Measurements from ENCODE around the gene E2F2. TPM values are rescaled to one million over a fixed set of nuclear protein-coding genes. Genes with fewer than 3 reads are reported as not detected.

The E2F2 gene
- total and polyA plus RNA-seq, 2 experiments from 2014 or later = 0.51 to 1.2 TPM

GRCh38 chr1:23462766-23463165 is 68.3 kb downstream of the E2F2 start:
- H3K4me2 ChIP-seq (ENCODE audit: unreplicated experiment) = no peak overlapping the region
- 82 to 87% methylated on average over 2 of the region's 2 CpGs for WGBS, 2 experiments (ENCODE audit: low coverage in 1 of 2, low lambda C conversion rate in 2 of 2, missing lambda C conversion rate in 2 of 2)
- H3F3A ChIP-seq (ENCODE audit: insufficient read depth) = peaks cover 6% of the 10 kb centered on the region; the same call in 1 of the 2 replicates
- H3K4me3 ChIP-seq = no peak overlapping the region
- H3K79me2 ChIP-seq (ENCODE audit: insufficient read depth) = peaks cover 20% of the 10 kb centered on the region
- H3K9me3 ChIP-seq (ENCODE audit: low read depth) = no peaks in the 10 kb centered on the region
- H3K4me1 ChIP-seq (ENCODE audit: insufficient read depth) = peaks cover 10% of the 10 kb centered on the region
- TF ChIP-seq EZH2 (IDR thresholded peaks at IDR 0.05; ENCODE audit: insufficient read depth, poor library complexity, severe bottlenecking) (no peak), EZH2phosphoT487 (IDR thresholded peaks at IDR 0.05; ENCODE audit: insufficient read depth, low read depth) (no peak)
- in situ Hi-C loops (cut with MboI) = no loop called here
- H3K27ac ChIP-seq = no peak overlapping the region
- DNase-seq = no peak
- no peaks in the 10 kb centered on the region for H3K36me3 ChIP-seq (ENCODE audit: low read depth)
- no peaks in the 10 kb centered on the region for H4K20me1 ChIP-seq (ENCODE audit: insufficient read depth)
- H2AFZ ChIP-seq = no peak overlapping the region
- no peak overlapping the region for H3K9ac ChIP-seq
- no peaks in the 10 kb centered on the region for H3K27me3 ChIP-seq (replicated peaks; ENCODE audit: insufficient read depth)
- H3K9me2 ChIP-seq (ENCODE audit: insufficient read depth) = no peaks in the 10 kb centered on the region

- H3K79me2 ChIP-seq (ENCODE audit: insufficient read depth) = peaks cover 5% of the 10 kb centered on the region; the same call in 1 of the 2 replicates
- no peaks in the 10 kb centered on the region for H3K27me3 ChIP-seq (replicated peaks; ENCODE audit: insufficient read depth)
- no peak for TF ChIP-seq EZH2phosphoT487 (IDR thresholded peaks at IDR 0.05; ENCODE audit: insufficient read depth, low read depth)
- no peak for TF ChIP-seq EZH2 (IDR thresholded peaks at IDR 0.05; ENCODE audit: insufficient read depth, poor library complexity, severe bottlenecking)
- no peak overlapping the region for H2AFZ ChIP-seq
- H3F3A ChIP-seq (ENCODE audit: insufficient read depth) = peaks cover 6% of the 10 kb centered on the region; the same call in 1 of the 2 replicates
- H3K9ac ChIP-seq = no peak overlapping the region
- no peaks in the 10 kb centered on the region for H3K36me3 ChIP-seq (ENCODE audit: low read depth)
- no peaks in the 10 kb centered on the region for H3K9me3 ChIP-seq (ENCODE audit: low read depth)
- H3K27ac ChIP-seq = no peak overlapping the region
- in situ Hi-C loops (cut with MboI) = no loop called here
- H4K20me1 ChIP-seq (ENCODE audit: insufficient read depth) = no peaks in the 10 kb centered on the region
- DNase-seq = no peak
- no peaks in the 10 kb centered on the region for H3K9me2 ChIP-seq (ENCODE audit: insufficient read depth)
- peaks cover 22% of the 10 kb centered on the region for H3K4me1 ChIP-seq (ENCODE audit: insufficient read depth)
- no peak overlapping the region for H3K4me2 ChIP-seq (ENCODE audit: unreplicated experiment)
- 81 to 85% methylated on average over 3 of the region's 3 CpGs for WGBS, 2 experiments (ENCODE audit: low coverage in 1 of 2, low lambda C conversion rate in 2 of 2, missing lambda C conversion rate in 2 of 2)
- H3K4me3 ChIP-seq = no peak overlapping the region
These were observed 70.0 kb downstream of the E2F2 start for GRCh38 chr1:23461050-23461449.

- DNase-seq = no peak
- Histone ChIP-seq H3K9ac (no peak overlapping the region), H3F3A (ENCODE audit: insufficient read depth) (peaks cover 6% of the 10 kb centered on the region; the same call in 1 of the 2 replicates), H3K9me2 (ENCODE audit: insufficient read depth) (no peaks in the 10 kb centered on the region), H3K4me3 (no peak overlapping the region), H2AFZ (no peak overlapping the region), H3K4me1 (ENCODE audit: insufficient read depth) (peaks cover 24% of the 10 kb centered on the region), H4K20me1 (ENCODE audit: insufficient read depth) (no peaks in the 10 kb centered on the region), H3K27me3 (replicated peaks; ENCODE audit: insufficient read depth) (no peaks in the 10 kb centered on the region), H3K27ac (no peak overlapping the region), H3K36me3 (ENCODE audit: low read depth) (no peaks in the 10 kb centered on the region), H3K9me3 (ENCODE audit: low read depth) (no peaks in the 10 kb centered on the region), H3K79me2 (ENCODE audit: insufficient read depth) (0 out of 2 replicates have a peak, but pooled peaks cover 3% of the 10 kb centered on the region), H3K4me2 (ENCODE audit: unreplicated experiment) (no peak overlapping the region)
- no peak for TF ChIP-seq EZH2phosphoT487 (IDR thresholded peaks at IDR 0.05; ENCODE audit: insufficient read depth, low read depth)
- no peak for TF ChIP-seq EZH2 (IDR thresholded peaks at IDR 0.05; ENCODE audit: insufficient read depth, poor library complexity, severe bottlenecking)
- WGBS, 2 experiments (ENCODE audit: low coverage in 1 of 2, low lambda C conversion rate in 2 of 2, missing lambda C conversion rate in 2 of 2) = 77 to 80% methylated on average over 4 of the region's 4 CpGs
- in situ Hi-C loops (cut with MboI) = no loop called here
These were observed 70.5 kb downstream of the E2F2 start for GRCh38 chr1:23460519-23460918.

- no peak for TF ChIP-seq EZH2 (IDR thresholded peaks at IDR 0.05; ENCODE audit: insufficient read depth, poor library complexity, severe bottlenecking)
- no peak for TF ChIP-seq EZH2phosphoT487 (IDR thresholded peaks at IDR 0.05; ENCODE audit: insufficient read depth, low read depth)
- in situ Hi-C loops (cut with MboI) = no loop called here
- WGBS, 2 experiments (ENCODE audit: low coverage in 1 of 2, low lambda C conversion rate in 2 of 2, missing lambda C conversion rate in 2 of 2) = 76 to 89% methylated on average over 2 of the region's 2 CpGs
These were observed 71.7 kb downstream of the E2F2 start for GRCh38 chr1:23459338-23459757.

More at GRCh38 chr1:23459338-23459757, 71.7 kb downstream of the E2F2 start:
- Histone ChIP-seq H3F3A (ENCODE audit: insufficient read depth) (peaks cover 6% of the 10 kb centered on the region; the same call in 1 of the 2 replicates), H3K4me3 (no peak overlapping the region), H2AFZ (no peak overlapping the region), H3K4me2 (ENCODE audit: unreplicated experiment) (no peak overlapping the region), H3K36me3 (ENCODE audit: low read depth) (0 out of 2 replicates have a peak, but pooled peaks cover 3% of the 10 kb centered on the region), H3K27ac (no peak overlapping the region), H3K27me3 (replicated peaks; ENCODE audit: insufficient read depth) (no peaks in the 10 kb centered on the region), H3K9me2 (ENCODE audit: insufficient read depth) (no peaks in the 10 kb centered on the region), H3K9me3 (ENCODE audit: low read depth) (no peaks in the 10 kb centered on the region), H3K9ac (no peak overlapping the region), H3K79me2 (ENCODE audit: insufficient read depth) (0 out of 2 replicates have a peak, but pooled peaks cover 3% of the 10 kb centered on the region), H4K20me1 (ENCODE audit: insufficient read depth) (no peaks in the 10 kb centered on the region), H3K4me1 (ENCODE audit: insufficient read depth) (peaks cover 24% of the 10 kb centered on the region)
- DNase-seq = no peak

Other genes starting within 250 kb of the E2F2 start
- 77.5 and 91.6 TPM in 2 replicates for gene HNRNPR, start 186.9 kb downstream of the E2F2 start, total RNA-seq (2014; rRNA removed; shearing (Covaris generic))
- gene HNRNPR, start 186.9 kb downstream of the E2F2 start, polyA plus RNA-seq (2016; fragmentation: Nextera tagmentation; extraction: Ambion mirVana) = 124 and 126 TPM in 2 replicates
- 14.0 and 16.2 TPM in 2 replicates for gene ZNF436, start 161.4 kb downstream of the E2F2 start, total RNA-seq (2014; rRNA removed; shearing (Covaris generic))
- gene ZNF436, start 161.4 kb downstream of the E2F2 start, polyA plus RNA-seq (2016; fragmentation: Nextera tagmentation; extraction: Ambion mirVana) = 8.1 and 9.4 TPM in 2 replicates
- gene TCEA3, start 106.5 kb downstream of the E2F2 start, total RNA-seq (2014; rRNA removed; shearing (Covaris generic)) = 9.2 and 16.3 TPM in 2 replicates
- gene TCEA3, start 106.5 kb downstream of the E2F2 start, polyA plus RNA-seq (2016; fragmentation: Nextera tagmentation; extraction: Ambion mirVana) = 21.3 and 23.2 TPM in 2 replicates
- gene ASAP3, start 47.1 kb downstream of the E2F2 start, total RNA-seq (2014; rRNA removed; shearing (Covaris generic)) = 27.3 and 37.1 TPM in 2 replicates
- 13.9 and 14.1 TPM in 2 replicates for gene ASAP3, start 47.1 kb downstream of the E2F2 start, polyA plus RNA-seq (2016; fragmentation: Nextera tagmentation; extraction: Ambion mirVana)
- 332 and 376 TPM in 2 replicates for gene ID3, start 28.3 kb upstream of the E2F2 start, total RNA-seq (2014; rRNA removed; shearing (Covaris generic))
- gene ID3, start 28.3 kb upstream of the E2F2 start, polyA plus RNA-seq (2016; fragmentation: Nextera tagmentation; extraction: Ambion mirVana) = 680 and 684 TPM in 2 replicates
- gene RPL11, start 160.6 kb upstream of the E2F2 start, total RNA-seq (2014; rRNA removed; shearing (Covaris generic)) = 422 and 555 TPM in 2 replicates
- gene RPL11, start 160.6 kb upstream of the E2F2 start, polyA plus RNA-seq (2016; fragmentation: Nextera tagmentation; extraction: Ambion mirVana) = 444 and 449 TPM in 2 replicates
- 44.3 and 49.6 TPM in 2 replicates for gene ELOA, start 212.2 kb upstream of the E2F2 start, total RNA-seq (2014; rRNA removed; shearing (Covaris generic))
- gene ELOA, start 212.2 kb upstream of the E2F2 start, polyA plus RNA-seq (2016; fragmentation: Nextera tagmentation; extraction: Ambion mirVana) = 46.4 and 50.1 TPM in 2 replicates
- 51.0 and 63.0 TPM in 2 replicates for gene PITHD1, start 247.2 kb upstream of the E2F2 start, total RNA-seq (2014; rRNA removed; shearing (Covaris generic))
- 38.4 and 39.4 TPM in 2 replicates for gene PITHD1, start 247.2 kb upstream of the E2F2 start, polyA plus RNA-seq (2016; fragmentation: Nextera tagmentation; extraction: Ambion mirVana)